GM12874 (cell line): ENCODE data around the gene SPX.

Experiments
- TF ChIP-seq, protein P1 (sequence below): IDR thresholded peaks from 2 replicates; pipeline ENCODE4 v1.5.1; 2011; ENCODE audit warnings: low read depth, mild to moderate bottlenecking, control low read depth, low read length, moderate library complexity; ENCODE audit not compliant: insufficient read depth

Gene SPX

DNA sequence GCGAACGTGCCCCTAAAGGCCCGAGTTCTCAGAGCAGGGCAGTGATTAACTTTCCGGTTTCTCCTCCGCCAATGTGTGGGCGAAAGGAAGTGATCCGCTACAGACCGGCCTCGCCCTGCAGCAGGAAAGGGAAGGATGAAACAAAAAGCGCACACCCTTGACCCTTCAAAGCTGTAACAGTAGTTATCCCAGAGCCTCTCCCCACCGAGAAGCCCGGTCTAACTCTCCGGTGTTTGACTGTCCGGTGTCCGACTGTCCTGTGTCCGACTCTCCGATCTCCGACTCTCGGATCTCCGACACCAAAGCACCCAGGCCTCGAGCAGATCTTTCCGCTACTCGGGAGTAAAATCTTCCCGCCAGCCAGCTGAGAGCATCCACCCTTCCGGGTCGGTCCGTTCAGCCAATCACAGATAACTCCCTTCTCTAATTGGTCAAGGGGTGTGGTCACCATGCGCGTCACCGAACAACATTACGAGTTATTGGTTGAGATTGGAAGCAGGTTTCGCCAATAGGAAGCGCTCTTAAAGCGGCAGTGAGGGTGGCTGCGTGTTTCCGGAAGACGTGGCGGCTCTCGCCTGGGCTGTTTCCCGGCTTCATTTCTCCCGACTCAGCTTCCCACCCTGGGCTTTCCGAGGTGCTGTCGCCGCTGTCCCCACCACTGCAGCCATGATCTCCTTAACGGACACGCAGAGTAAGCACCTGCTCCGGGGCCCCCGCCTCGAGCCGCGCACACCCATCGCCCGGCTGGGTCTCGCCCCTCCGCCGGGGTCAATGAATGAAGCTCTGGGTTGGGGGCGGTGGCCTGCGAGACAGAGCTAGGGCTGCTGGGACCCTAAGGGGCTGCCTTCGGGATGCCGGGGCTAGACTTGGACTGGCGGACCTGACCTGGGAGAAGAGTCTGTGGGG is 24.6 kb upstream of the SPX start, which contains the start of the genes GOLT1B and RECQL:
Gene GOLT1B, plus strand, starts transcription at position 532 of the 906 bp plus-strand sequence. Its CDS starts 135 bp downstream, at position 667.
Gene RECQL, minus strand, starts transcription at position 378 of the 906 bp plus-strand sequence. CDS start 2,065 bp downstream, outside the sequence.
- TF ChIP-seq, protein P1, sequence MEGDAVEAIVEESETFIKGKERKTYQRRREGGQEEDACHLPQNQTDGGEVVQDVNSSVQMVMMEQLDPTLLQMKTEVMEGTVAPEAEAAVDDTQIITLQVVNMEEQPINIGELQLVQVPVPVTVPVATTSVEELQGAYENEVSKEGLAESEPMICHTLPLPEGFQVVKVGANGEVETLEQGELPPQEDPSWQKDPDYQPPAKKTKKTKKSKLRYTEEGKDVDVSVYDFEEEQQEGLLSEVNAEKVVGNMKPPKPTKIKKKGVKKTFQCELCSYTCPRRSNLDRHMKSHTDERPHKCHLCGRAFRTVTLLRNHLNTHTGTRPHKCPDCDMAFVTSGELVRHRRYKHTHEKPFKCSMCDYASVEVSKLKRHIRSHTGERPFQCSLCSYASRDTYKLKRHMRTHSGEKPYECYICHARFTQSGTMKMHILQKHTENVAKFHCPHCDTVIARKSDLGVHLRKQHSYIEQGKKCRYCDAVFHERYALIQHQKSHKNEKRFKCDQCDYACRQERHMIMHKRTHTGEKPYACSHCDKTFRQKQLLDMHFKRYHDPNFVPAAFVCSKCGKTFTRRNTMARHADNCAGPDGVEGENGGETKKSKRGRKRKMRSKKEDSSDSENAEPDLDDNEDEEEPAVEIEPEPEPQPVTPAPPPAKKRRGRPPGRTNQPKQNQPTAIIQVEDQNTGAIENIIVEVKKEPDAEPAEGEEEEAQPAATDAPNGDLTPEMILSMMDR: no peak

DNA sequence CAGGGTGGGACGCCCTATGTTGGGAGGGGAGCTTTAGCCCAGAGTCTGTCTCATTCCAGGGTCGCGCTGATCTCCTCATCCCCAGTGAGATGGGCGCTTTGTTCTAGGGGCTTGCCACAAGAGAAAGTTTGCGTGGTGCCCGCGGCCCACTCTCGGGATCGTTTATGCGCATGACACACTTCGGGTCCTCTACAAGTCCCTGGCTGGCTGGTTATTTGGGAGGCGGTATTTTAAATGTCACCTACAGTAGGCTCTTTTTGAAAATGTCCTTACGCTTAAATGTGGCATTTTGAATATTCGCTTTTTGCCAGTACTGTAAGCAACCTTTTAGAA is 24.0 kb upstream of the SPX start:
- TF ChIP-seq, protein P1: no peak

DNA sequence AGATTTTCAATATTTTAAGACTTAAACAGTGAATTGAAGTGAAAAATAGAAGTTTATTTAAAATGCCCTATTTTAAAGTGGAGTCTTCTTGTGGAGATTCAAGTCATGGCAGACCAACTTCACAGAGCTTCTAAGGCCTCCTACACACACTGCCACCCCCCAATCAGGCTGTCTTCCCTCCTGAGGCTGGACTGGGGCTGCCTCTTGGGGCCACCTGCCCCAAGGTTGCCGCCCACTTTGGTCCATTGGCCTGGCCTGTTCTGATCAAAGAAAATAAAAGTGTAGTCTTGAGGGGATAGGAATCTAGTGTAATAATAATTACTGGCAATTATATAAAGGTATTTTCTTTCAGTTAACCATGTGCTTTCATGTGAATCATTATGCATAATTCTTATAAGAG is 23.2 kb upstream of the SPX start:
- TF ChIP-seq, protein P1: no peak

DNA sequence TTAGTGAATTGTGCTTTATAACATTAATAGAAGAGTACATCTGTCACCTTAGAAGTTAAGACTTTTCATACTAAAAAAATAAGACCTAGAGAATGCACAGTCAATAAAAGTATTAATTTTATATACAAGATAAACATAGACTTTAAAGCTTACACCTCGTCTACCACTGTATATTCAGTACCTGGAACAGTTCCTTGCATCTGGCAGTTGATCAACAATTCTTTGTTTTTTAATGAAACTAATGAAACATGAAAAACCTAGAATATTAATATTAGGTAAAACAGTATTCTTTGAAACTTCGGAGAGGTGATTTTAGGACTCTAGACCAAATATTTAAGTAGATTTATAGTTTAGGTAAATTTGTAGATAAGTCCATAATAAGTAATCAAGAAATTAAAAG is 20.2 kb upstream of the SPX start:
- TF ChIP-seq, protein P1: no peak

DNA sequence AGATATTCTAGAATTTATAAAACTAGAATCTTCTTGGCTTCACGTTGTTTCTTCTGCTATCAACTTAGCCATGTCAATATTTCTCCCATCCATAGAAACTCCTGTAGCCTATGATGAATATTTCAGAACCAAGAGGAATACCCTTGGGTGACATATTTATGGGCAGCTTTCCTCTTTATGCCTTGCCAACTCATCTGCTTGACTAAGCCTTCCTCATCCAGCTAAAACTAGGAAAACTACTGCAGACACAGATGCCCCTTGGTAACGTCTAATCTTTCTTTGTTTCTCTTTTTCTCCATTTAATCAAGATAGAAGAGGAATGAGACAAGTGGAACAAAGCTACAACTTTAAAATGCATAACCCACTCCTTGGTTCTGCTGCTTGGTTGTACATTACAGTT is 18.2 kb upstream of the SPX start:
- TF ChIP-seq, protein P1: no peak

DNA sequence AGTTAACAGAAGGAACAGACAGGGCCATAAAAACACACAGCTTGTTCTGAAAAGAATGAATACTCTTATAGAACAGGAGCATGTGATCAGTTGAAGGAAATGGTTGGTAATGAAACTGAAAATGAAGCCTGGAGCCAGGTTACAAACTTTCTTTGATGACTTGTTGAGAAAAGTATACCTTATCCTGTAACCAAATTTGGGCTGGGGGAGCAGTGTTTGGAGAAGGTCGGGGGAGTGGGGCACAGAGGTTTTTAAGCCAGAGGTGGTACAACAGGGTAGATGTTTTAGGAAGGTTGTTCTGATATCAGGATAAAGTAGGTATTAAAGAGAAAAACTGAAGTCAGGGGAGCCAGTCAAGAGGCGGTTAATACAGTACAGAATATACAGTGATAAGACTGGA is 16.3 kb upstream of the SPX start:
- TF ChIP-seq, protein P1: no peak

DNA sequence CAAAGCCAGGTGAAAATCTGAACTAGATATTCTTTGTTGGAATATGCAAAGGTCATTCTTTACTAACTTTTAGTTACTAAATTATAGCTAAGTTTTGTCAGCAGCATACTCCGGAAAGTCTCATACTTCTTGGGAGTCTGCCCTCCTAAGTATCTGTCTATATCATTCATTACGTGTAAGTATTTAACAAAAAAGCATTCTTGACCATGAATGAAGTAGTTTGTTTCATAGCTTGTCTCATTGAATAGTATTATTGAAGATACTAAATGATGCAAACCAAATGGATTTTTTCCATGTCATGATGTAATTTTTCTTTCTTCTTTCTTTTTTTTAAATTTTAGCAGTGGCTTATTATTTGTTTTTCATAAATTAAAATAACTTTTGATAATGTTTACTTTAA is 9.8 kb upstream of the SPX start:
- TF ChIP-seq, protein P1: no peak
